ENCODE measurements around the gene RPIA.
A peak's percentile ranks its signal among the peaks of the same experiment; 100 is the strongest.

Gene RPIA

DNA sequence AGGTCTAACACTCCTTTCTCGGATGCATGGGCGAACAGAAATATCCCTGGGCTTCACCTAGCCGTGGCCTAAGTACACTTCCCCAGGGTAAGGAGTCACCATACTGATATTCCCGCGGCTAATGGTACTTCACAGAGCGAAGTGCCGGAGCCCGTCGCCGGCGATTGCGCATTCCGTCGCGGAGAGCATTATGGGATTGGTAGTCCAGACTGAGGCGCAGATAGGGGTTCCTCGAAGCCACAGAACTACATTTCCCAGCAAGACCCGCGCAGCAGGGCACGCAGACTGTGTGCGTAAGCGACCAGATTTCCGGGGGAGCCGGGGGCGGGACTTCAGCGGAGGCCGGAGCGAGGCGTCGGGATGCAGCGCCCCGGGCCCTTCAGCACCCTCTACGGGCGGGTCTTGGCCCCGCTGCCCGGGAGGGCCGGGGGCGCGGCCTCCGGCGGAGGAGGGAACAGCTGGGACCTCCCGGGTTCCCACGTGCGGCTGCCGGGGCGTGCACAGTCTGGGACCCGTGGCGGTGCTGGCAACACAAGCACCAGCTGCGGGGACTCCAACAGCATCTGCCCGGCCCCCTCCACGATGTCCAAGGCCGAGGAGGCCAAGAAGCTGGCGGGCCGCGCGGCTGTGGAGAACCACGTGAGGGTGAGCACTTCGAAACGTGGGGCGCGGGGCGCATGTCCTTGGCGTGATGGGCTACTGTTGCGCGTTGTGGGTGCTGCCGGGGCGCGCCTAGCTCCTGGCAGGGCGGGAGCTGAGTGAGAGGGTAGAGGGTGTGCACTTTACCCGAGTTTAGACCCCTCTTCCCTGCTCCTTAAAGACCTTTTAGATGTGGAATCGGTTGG is at the start of gene RPIA:
Gene RPIA (plus strand): TSS at position 335 of the 845 bp plus-strand sequence. CDS start 26 bp downstream, at position 361.
- DNase-seq = peak; percentile 99

DNA sequence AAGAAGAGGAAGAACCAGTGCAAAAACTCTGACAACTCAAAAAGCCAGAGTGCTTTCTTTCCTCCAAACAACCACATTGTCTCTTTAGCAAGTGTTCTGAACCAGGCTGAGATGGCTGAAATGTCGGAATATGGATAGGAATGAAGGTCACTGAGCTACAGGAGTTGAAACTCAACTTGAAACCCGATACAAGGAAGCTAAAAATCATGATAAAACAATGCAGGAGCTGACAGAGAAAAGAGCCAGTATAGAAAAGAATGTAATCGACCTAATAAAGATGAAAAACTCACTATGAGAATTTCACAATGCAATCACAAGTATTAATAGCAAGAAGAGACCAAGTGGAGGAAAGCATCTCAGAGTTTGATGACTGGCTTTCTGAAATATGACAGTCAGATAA is 49.2 kb upstream of the RPIA start:
- no peak for DNase-seq

DNA sequence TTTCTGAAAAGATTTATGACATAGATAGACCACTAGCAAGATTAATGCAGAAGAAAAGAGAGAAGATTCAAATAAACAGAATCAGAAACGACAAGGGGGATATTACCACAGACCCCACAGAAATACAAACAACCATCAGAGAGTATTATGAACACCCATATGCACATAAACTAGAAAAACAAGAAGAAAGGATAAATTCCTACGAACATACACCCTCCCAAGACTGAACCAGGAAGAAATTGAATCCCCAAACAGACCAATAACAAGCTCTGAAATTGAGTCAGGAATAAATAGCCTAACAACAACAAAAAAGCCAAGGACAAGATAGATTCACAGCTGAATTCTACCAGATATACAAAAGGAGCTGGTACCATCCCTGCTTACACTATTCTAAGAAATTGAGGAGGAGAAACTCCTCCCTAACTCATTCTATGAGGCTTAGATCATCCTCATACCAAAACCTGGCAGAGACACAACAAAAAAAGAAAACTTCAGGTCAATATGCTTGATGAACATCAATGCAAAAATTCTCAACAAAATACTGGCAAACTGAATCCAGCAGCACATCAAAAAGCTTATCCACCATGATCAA is 46.1 kb upstream of the RPIA start:
- DNase-seq = peak; percentile 13

DNA sequence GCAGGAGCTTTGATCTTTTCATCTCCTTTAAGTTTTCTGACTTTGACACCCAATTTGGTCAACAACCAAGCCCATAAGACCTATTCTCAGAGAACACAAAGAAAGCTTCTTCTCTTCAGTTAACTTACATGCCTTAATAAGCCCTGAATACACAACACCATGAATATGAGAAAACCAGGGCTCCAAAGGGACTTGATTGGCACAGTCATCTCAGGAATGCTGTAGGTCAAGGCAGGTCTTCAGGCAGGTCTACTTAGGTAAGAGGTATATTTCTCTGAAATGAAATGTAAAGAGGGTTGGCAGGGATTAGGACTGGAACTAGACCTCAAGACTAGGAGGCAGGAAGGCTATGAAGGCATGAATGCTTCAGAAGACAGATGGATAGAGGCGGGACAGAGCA is 39.8 kb upstream of the RPIA start:
- DNase-seq = no peak

DNA sequence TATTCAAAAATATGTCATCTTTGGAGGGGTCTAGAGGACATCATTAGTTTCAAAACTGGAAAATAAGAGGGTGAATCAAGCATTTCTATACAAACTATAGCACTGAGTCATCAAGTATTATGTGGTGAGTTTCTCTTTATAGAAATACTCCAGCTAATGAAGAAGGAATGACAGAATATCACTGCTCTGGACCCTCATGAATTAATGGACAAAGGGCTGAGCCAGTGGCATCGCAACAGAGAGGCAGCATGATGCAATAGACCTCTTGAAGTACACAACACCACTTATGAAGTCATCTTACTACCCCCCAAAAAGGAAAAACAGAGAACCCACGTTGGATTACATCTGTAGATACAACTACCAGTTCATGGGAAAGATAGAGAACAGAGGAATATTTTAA is 36.8 kb upstream of the RPIA start:
- DNase-seq = peak; percentile 76

DNA sequence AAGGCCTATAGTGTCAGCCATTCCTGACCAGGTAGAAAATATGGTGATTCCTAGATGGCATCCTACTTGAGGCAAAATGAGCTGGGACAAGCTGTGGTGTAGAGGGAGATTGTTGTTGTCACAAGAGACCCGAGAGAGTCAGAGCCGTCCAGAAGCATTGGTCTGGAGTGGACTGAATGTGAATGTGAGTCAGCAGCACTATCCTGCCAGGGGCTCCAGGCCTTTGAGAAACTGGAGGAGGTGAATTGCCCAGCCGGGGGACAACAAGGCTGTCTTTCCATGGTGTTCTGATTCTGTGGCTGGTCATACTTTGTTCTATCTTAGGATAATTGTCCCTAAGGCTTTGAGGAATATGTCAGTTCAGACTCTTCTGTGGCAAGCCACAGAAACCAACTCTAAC is 34.8 kb upstream of the RPIA start:
- DNase-seq = peak; percentile 60

DNA sequence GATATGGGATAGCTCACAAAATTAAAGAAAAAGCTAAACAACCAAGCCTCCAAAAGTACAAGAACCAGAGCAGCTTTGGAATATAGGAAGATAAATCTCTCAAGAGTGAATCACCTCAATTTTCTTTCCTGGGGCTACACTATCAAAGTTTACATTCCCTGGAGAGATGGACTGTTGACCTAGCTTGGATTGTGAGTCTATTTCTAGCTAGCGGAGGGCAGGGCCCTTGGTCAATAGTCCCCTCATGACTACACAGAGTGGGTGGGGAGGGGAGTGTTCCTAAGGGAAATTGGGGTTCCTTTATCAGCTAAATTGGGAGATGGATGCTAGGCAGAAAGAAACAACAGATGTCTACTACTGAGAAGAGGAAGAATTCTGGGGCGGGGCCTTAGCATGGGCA is 34.3 kb upstream of the RPIA start:
- DNase-seq = peak; percentile 62

DNA sequence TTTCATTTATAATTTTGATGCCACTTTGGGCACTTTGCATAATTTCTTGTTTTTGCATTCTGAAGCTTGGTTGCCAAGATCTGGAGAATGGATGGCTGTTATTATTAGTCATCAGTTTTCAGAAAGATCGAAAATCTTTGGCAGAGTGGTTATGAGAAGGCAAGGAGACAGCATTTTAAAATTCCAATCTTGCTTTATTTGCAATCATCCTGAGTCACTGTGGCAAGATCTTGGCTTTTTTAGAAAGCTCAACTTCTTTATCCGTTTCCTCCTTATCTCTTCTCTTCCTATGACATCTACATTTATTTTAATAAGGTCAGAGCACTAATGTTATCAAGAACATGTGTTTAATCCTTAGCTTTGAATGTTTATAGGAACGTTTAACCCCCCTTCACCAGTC is 33.1 kb upstream of the RPIA start:
- DNase-seq = peak; percentile 77

DNA sequence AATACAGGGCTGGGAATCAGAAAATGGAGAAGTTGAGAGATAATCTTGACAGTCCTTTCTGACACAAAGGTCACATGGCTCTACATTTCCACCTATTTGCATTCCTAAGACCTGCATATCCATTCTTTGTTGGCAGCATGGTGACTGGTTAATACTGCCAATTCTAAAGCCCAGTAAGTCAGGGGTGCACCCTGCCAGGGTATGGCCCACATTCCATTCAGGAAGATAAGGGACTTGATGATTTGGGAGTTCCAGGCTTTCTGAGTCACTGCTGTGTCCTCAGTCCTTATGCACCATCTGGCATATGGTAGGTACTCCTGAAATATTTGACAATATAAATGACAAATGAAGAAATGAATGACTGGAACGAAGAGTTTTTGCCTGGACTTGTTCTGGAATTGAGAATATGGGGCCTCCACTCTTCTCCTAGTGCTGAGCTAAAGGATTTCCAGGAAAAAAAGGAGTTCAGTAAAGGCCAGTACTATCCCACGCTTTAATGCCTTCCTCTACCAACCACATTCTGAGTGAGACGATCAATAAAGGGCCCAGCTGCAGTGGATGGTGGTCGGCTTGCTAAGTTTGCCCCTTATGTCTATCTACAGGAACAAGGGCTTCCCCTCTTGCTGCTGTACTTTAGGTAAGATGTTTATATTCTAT is 32.5 kb upstream of the RPIA start:
- DNase-seq = peak; percentile 60

DNA sequence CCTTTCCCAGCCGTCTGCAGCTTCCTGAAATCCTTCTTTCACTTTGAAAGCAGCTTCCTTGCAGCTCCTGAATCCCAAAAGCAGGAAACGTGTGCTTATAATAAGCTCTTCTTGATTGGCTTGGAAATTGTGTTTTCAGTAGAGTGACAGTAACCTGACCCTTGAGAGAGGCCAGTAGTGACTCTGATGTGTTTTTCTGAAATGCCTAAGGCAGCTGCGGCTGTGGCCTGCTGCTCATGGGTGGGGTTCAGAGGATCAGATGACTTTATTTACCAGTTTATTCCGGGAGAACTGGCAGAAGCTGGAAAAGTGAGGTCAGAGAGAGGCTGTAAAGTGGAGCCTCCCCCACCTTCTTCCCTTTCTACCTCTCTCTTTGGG is 31.9 kb upstream of the RPIA start:
- DNase-seq = peak; percentile 58

DNA sequence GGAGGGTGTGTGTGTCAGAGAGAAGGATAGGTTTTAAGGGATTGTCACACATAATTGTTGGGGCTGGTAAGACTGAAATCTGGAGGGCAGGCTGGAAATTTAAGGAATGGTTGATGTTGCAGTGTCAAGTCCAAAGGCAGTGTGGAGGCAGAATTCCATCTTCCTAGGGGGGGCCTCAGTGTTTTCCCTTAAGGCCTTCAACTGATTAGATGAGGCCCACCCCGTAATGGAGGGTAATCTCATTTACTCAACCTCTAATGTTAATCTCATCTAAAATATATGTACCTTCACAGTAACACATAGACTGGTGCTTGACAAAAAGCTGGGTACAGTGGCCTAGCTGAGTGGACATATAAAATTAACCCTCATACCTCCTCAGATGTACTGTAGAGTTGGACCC is 30.9 kb upstream of the RPIA start:
- DNase-seq = no peak

DNA sequence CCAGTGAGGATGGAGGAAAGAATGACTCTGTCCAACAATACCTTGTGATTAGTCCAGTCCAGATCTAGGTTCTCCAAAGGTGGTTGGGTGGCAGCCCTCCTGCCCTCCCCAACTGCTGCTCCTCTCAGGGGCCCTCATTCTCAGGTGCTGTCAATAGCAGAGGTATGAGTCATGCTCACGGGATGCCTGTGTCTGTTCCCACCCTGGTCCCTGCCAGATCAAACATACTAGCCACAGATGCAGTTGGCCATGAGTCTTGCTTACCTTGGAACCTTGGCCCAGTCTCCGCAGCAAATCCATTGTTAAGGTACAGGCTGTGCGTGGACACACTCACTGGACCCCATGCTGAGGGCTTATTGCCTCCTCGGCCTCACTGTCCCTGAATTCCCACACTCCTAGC is 24.9 kb upstream of the RPIA start:
- no peak for DNase-seq

DNA sequence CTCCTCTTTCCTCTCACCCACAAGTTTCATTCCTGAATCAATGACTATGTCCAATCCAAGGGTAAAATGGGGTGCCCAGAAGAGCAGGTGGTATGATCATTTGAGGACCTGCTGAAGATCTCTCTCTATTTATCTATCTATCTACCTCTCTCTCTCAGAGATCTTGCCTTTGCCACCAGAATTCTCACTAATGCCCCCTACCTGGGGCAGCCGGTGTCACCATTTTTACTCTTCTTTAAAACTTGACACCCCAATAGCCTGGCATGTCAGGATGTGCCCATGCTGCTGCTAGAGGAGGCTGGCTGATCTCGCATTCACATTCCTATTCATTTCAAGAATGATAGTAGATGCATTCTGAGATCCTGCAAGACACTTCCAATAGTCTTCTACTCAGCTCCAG is 24.3 kb upstream of the RPIA start:
- no peak for DNase-seq

DNA sequence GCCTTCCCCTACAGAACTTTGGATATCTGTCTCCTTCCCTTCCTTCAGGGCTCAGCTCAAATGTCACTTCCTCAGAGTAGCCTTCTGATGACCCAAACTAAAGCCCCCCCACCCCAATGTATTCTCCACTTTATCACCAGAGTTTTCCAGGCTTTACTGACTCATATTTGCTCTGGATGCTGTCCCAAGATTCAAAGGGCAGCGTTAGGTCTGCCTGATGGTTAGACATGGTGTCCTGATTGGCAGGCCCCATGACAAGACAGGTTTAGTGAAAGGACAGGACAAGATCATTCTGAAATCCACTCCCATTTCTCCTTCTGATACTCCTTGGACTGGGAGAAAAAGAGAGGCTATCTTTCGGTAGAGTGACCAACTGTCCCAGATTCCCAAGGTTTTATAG is 22.6 kb upstream of the RPIA start:
- no peak for DNase-seq

DNA sequence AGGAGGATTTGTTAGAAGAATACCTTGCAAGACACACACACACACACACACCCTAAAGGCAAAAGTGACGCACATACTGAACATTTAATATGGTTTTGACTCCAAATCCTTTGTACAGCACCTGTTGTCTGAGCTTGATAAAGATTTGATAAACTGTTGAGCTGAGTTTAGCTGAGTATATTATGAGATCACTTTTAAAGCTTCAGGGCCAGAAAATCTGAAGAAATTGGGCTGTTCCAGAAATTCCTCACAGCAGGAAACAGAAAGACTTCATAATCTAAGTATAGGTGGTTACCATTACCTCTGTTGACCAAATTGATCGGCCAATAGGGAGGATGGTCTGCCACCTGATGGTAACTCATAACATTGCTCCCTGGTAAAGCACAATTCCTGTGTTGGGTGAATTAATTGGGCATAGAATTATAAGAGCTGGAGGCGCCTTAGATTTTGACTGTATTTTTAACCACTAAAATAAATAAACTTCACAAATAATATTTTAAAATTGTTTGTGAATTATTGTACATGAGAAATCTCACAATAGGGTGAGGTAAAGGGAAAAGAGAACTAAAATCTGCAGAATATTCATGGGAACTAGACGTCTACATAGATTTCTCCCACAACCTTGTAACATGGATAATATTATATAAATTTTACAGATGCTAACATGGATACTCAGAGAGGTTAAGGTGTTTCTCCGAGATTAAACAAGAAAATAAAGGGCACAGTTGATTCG is 21.8 kb upstream of the RPIA start:
- peak; percentile 42 for DNase-seq

DNA sequence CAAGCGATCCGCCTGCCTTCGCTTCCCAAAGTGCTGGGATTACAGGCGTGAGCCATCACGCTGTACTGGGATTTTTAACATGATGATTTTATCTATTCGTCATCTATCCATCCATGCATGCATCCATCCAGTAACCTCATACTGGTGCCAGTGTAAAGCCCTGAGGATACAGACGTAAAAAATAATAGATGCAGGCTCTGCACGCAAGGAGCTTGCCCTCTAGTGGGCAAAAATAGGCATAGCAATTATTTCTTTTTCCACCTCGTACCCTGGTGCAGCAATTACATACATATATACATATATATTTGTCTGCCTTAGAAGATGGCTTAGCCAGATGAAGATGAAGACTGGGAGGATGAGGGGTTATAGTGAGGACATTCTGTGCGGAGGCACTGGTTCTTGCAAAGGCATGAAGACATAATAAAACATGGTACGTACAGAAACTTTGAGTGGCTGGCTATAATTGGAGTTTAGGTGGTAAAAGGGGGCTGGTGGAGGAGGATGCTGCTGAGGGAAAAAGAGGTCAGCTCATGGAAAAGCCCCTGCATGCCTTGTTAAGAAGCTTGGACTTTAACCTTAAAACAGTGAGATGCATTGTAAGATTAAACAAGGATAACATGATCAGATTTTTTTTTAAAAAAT is 19.6 kb upstream of the RPIA start:
- DNase-seq = peak; percentile 65

DNA sequence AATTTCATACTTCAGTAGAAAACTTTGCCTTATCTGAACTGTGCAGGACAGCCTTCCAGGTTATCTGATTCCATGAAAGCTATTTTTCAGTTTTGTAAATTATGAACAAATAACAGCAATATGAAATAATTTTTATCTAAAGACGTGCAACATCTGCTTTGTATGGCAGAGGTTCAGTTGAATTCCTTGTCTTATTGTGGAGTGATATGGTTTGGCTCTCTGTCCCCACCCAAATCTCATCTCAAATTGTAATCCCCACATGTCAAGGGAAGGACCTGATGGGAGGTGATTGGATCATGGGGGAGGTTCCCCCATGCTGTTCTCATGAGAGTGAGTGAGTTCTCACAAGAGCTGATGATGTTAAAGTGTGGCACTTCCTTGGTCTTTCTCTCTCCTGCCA is 18.1 kb upstream of the RPIA start:
- DNase-seq = no peak

DNA sequence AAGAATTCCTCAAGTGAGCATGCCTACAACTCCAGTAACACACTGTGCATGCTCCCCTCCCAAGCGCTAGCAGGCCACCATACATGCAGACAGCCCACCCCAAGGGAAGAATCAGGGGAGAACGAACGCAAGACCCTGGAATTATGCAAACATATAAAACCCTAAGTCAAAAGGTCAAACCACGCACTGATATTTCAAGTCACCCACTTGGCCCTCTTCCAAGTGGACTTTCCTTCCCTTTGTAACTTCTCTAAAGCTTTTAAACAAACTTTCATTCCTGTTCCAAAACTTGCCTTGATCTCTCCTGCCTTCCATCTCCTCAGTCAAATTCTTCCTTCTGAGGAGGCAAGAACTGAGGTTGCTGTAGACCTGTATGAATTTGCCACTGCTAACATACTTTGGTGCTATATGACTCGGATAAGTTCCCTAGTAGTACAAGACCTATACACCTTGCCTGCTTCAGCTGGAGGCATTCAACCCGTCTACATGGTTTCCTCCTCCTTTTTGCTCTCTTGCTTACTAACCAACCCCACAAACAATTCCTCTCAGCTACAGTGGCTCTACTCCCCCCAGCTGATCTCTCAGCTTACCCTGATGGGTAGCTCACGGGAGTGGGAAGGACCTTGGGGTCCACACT is 11.1 kb upstream of the RPIA start:
- DNase-seq = no peak

DNA sequence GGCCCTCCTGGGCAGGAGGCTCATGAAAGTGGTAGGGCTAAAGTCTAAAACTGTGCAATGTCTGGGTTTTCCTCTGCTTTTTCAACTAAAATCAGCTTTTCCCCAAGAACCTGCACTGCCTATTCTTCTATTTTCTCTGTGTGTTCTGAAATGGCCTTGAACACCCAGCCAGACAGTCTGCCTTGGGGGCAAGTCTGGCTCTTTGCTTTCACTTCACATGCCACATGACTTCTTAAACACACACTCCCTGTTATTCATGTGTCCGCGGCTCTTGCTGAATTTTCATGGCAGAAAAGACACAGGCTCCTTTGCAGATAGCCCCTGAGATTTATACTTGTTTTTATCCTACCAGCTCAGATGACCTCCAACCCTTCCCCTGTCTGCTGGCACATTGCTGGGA is 10.6 kb upstream of the RPIA start:
- DNase-seq = no peak

DNA sequence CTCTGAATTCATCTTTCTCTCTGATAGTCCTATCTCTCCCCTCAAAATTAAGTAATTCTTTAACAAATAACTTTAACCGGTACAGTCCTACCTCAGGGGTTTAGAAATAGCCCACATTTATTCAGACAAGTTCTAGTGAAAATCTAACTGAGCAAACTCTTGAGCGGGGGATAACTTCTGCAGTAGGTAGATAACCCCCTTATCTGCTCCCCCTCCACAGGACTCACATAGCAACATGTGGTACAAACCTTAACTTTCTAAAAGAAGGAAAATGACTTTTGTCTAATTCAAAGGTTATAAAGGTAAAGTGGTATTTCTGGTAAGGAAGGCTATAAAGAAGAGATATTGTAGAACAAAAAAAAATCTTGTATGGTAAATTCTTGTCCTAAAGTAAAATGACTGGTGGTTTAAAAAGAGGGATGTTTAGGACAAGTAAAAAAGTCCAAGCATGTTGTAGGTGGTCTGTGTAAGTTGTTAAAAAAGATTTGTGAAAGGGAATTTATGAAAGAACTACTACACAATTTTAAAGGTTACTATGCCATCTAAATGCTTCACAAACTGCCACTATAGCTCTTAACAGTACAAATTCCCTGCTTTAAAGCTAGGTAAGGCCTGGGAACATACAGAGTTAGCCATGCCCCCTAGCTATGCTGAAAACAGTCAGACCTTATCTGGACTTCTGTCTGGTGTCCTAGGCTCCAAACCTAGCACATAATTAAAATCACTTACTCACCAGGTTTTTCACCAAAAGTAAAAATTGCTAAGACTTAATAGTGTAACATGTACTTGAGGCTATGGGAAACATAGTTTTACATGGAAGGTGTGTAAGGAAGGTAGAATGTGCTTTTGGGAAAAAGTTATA is 8.1 kb upstream of the RPIA start:
- no peak for DNase-seq

DNA sequence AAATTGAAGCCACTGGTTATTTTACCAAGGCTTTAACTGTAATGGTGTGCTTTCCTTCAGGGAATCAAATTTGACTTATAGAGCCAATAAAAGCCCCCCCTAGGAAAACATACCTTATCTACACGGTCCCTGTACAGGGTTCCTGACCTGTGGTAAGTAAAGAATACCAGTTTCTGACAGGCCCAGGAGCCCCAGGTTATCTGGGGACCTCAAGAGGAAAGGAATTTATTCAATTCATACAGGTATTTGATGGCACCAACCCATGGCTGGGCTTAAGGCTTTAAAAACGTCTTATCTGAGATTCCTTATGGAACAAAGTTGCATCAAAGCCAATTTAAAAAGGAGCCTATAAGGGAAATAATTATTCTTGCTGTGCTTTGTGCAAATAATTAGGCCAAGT is 7.0 kb upstream of the RPIA start:
- DNase-seq = no peak

DNA sequence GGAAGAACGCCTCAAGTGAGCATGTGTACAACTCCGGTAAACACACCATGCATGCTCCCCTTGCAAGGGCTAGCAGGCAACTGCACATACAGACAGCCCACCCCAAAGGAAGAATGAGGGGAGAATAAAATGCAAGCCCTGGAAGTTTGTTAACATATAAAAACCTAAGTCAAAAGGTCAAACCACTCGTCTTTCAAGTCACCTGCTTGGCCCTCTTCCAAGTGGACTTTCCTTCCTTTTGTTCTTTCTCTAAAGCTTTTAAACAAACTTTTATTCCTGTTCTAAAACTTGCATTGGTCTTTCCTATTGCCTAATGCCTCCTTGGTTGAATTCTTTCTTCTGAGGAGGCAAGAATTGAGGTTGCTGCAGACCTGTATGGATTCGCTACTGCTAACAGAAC is 5.2 kb upstream of the RPIA start:
- DNase-seq = no peak
